ENCODE measurements around the gene WDR90.

- TF ChIP-seq CTCF (IDR thresholded peaks at IDR 0.05): no peak
- no peak for TF ChIP-seq POLR2A (IDR thresholded peaks at IDR 0.05)
Observed at GRCh38 chr16:693766-694165, 44.6 kb downstream of the WDR90 start.

Measured in adrenal gland (tissue), 5 donors.